IMR-90 (cell line): ENCODE measurements around the gene CLPTM1L.
"Not testable (repeated sequence)": the region's sequence is repeated elsewhere in the genome, so short reads cannot be mapped to it uniquely, and the experiment has no call there.

Experiments
- CEBPB ChIP-seq: IDR thresholded peaks from 2 replicates; pipeline ENCODE4 v1.6.1; 2012; ENCODE audit warnings: low read depth, low read length, improper control_type of control experiment
- CHD1 ChIP-seq: IDR thresholded peaks from 2 replicates; pipeline ENCODE4 v1.6.1; 2012; ENCODE audit warnings: low read depth, low read length, improper control_type of control experiment
- MAFK ChIP-seq: IDR thresholded peaks from 2 replicates; pipeline ENCODE4 v1.6.1; 2012; ENCODE audit warnings: low read depth, low read length, improper control_type of control experiment
- MAZ ChIP-seq: IDR thresholded peaks from 2 replicates; pipeline ENCODE4 v1.6.1; 2012; ENCODE audit warnings: low read depth, mild to moderate bottlenecking, low read length, improper control_type of control experiment, moderate library complexity, borderline replicate concordance
- MXI1 ChIP-seq: IDR thresholded peaks from 2 replicates; pipeline ENCODE4 v1.6.1; 2012; ENCODE audit warnings: low read depth, mild to moderate bottlenecking, low read length, moderate library complexity, borderline replicate concordance
- POLR2A ChIP-seq: IDR thresholded peaks from 2 replicates; pipeline ENCODE4 v1.6.1; 2012; ENCODE audit warnings: mild to moderate bottlenecking, low read depth, low read length
- RCOR1 ChIP-seq: IDR thresholded peaks from 2 replicates; pipeline ENCODE4 v1.6.1; 2012; ENCODE audit warnings: mild to moderate bottlenecking, low read length, improper control_type of control experiment; ENCODE audit not compliant: insufficient replicate concordance
- RFX5 ChIP-seq: IDR thresholded peaks from 2 replicates; pipeline ENCODE4 v1.8.0; 2012; ENCODE audit warnings: low read depth, mild to moderate bottlenecking, low read length, moderate library complexity
- SMC3 ChIP-seq: fragments of 150-350 bp; IDR thresholded peaks from 2 replicates; pipeline ENCODE4 v1.6.1; 2016; ENCODE audit warnings: low read depth, mild to moderate bottlenecking, antibody characterized with exemption, low read length, moderate library complexity
- TF ChIP-seq, protein P1 (sequence below): conservative IDR thresholded peaks from 2 replicates; pipeline ENCODE4 v1.5.1; 2012; ENCODE audit warnings: mild to moderate bottlenecking, low read depth, low read length, improper control_type of control experiment

DNA sequence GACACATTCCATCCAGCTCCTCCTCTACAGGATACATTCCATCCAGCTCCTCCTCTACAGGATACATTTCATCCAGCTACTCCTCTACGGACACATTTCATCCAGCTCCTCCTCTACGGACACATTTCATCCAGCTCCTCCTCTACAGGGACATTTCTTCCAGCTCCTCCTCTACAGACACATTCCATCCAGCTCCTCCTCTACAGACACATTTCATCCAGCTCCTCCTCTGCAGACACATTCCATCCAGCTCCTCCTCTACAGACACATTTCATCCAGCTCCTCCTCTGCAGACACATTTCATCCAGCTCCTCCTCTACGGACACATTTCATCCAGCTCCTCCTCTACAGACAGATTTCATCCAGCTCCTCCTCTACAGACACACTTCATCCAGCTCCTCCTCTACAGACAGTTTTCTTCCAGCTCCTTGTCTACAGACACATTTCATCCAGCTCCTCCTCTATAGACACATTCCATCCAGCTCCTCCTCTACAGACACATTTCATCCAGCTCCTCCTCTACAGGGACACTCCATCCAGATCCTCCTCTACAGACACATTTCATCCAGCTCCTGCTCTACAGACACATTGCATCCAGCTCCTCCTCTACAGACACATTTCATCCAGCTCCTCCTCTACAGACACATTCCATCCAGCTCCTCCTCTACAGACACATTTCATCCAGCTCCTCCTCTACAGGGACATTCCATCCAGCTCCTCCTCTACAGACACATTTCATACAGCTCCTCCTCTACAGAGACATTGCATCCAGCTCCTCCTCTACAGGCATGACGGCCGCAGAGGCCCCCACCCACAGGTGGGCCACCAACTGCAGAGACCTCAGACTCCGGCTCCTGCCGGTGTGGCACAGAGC lies 16.4 kb downstream of the CLPTM1L start:
- TF ChIP-seq MXI1, POLR2A, CEBPB, RFX5, SMC3, CHD1, RCOR1, MAFK, MAZ: not testable (repeated sequence)
- TF ChIP-seq, protein P1, sequence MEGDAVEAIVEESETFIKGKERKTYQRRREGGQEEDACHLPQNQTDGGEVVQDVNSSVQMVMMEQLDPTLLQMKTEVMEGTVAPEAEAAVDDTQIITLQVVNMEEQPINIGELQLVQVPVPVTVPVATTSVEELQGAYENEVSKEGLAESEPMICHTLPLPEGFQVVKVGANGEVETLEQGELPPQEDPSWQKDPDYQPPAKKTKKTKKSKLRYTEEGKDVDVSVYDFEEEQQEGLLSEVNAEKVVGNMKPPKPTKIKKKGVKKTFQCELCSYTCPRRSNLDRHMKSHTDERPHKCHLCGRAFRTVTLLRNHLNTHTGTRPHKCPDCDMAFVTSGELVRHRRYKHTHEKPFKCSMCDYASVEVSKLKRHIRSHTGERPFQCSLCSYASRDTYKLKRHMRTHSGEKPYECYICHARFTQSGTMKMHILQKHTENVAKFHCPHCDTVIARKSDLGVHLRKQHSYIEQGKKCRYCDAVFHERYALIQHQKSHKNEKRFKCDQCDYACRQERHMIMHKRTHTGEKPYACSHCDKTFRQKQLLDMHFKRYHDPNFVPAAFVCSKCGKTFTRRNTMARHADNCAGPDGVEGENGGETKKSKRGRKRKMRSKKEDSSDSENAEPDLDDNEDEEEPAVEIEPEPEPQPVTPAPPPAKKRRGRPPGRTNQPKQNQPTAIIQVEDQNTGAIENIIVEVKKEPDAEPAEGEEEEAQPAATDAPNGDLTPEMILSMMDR, result not testable (repeated sequence)
